Endothelial cell of umbilical vein (primary cell): ENCODE measurements around the gene MYO1E.
"Not testable (repeated sequence)": the region's sequence is repeated elsewhere in the genome, so short reads cannot be mapped to it uniquely, and the experiment has no call there.

Experiments
- EZH2 ChIP-seq: IDR thresholded peaks from 2 replicates; pipeline ENCODE4 v1.6.1; 2012; ENCODE audit warnings: borderline replicate concordance, low read depth, mild to moderate bottlenecking, moderate library complexity, low read length, inconsistent platforms; ENCODE audit not compliant: severe bottlenecking
- POLR2A ChIP-seq: IDR thresholded peaks from 2 replicates; pipeline ENCODE4 v1.6.1; 2012; ENCODE audit warnings: low read depth, mild to moderate bottlenecking, control low read depth, low read length
- TF ChIP-seq, protein P1 (sequence below), 2 donors: IDR thresholded peaks; 1 replicate in 1 of 2; 2 replicates in 1 of 2; pipeline ENCODE4 v1.5.1; 2011; ENCODE audit warnings: low read length in 2 of 2, mild to moderate bottlenecking in 2 of 2, moderate library complexity in 2 of 2, control low read depth in 1 of 2, inconsistent platforms in 1 of 2, low read depth in 1 of 2; ENCODE audit not compliant: insufficient read depth in 1 of 2; ENCODE audit errors: extremely low read depth in 1 of 2
- TF ChIP-seq, protein P2 (sequence below): IDR thresholded peaks from 2 replicates; pipeline ENCODE4 v1.6.1; 2011; ENCODE audit not compliant: insufficient read depth, insufficient read length

DNA sequence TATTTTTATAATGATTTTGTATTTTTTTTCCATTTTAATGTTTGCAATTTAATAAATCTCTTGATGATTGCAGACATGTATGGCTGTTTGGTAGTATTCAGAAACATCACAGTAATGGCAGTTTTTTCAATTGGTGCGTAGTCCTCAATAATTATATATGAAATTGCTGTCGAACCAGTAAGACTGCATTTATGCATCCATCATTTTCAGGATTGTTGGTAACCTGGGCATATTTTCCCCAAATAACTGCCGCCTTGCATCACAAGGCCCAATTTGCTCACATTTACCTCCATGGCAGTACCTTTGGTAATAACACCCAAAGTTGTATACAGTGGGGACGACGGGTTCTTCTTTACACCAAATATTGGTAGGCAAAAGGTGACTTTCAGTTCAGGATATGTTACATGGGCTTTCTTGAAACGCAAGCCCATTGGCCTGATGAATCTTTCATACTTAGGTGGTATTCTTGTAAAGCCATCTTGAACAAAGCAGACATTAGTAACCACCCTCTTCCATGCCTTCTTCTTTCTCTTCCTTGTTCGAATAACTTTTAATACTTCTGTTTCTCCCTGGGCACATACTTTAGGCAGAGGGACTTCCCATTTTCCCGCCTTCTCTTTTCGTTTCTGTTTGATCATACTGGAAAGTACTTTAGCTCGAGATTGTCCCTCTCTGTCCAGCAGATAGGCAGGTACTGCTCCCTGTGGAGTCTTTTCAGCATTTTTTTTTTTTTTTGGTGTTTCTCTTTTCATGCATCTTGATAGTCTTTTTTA lies 28.6 kb upstream of the MYO1E start:
- TF ChIP-seq, protein P1, sequence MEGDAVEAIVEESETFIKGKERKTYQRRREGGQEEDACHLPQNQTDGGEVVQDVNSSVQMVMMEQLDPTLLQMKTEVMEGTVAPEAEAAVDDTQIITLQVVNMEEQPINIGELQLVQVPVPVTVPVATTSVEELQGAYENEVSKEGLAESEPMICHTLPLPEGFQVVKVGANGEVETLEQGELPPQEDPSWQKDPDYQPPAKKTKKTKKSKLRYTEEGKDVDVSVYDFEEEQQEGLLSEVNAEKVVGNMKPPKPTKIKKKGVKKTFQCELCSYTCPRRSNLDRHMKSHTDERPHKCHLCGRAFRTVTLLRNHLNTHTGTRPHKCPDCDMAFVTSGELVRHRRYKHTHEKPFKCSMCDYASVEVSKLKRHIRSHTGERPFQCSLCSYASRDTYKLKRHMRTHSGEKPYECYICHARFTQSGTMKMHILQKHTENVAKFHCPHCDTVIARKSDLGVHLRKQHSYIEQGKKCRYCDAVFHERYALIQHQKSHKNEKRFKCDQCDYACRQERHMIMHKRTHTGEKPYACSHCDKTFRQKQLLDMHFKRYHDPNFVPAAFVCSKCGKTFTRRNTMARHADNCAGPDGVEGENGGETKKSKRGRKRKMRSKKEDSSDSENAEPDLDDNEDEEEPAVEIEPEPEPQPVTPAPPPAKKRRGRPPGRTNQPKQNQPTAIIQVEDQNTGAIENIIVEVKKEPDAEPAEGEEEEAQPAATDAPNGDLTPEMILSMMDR (IDR thresholded peaks at IDR 0.05; ENCODE audit: extremely low read depth in 1 of 2, insufficient read depth in 1 of 2, low read depth in 1 of 2, low read length in 2 of 2) = not testable (repeated sequence)
- TF ChIP-seq, protein P2, sequence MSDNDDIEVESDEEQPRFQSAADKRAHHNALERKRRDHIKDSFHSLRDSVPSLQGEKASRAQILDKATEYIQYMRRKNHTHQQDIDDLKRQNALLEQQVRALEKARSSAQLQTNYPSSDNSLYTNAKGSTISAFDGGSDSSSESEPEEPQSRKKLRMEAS = not testable (repeated sequence)
- not testable (repeated sequence) for TF ChIP-seq POLR2A, EZH2
